SK-N-SH (cell line): Measurements from ENCODE around the gene ARHGEF4. TPM values are rescaled to one million over a fixed set of nuclear protein-coding genes. Genes with fewer than 3 reads are reported as not detected.

Experiments
- CTCF ChIA-PET: fragments of 300-600, 350-600 bp; formaldehyde crosslinking; extraction: SDS; loops from one replicate; lab custom pipeline; 2021; lab: Yijun Ruan, JAX
- POLR2A ChIA-PET: fragments of 350-600 bp; sonication (Branson Sonifier 250); formaldehyde crosslinking; extraction: SDS; loops from one replicate; lab custom pipeline; 2020; ENCODE audit warnings: antibody characterized with exemption, inconsistent platforms; lab: Yijun Ruan, JAX
- DNase-seq: peaks from one replicate; pipeline ENCODE4 v3.0.0; 2012
- H2AFZ ChIP-seq: fragments of 200-600 bp; sonication (generic); 2 replicates; pipeline ENCODE4 v1.8.1; 2016; ENCODE audit warnings: antibody characterized with exemption, mild to moderate bottlenecking, low read depth
- H3F3A ChIP-seq: fragments of 200-600 bp; sonication (generic); replicated peaks from 2 replicates; pipeline ENCODE3; 2016; ENCODE audit warnings: antibody characterized with exemption, mild to moderate bottlenecking; ENCODE audit not compliant: insufficient read depth
- H3K27ac ChIP-seq, 2 experiments: fragments of 200-500 bp in 1 of 2; fragments of 200-600 bp in 1 of 2; sonication (Bioruptor generic) in 1 of 2; sonication (generic), shearing (Covaris generic) in 1 of 2; 2 replicates each; pipeline versions ENCODE4 v1.5.1 to v1.6.1; 2014 to 2016; ENCODE audit warnings: low read depth in 2 of 2, inconsistent platforms in 1 of 2, low read length in 1 of 2, mild to moderate bottlenecking in 1 of 2, mixed read lengths in 1 of 2
- H3K27me3 ChIP-seq: fragments of 200-600 bp; sonication (generic), shearing (Covaris generic); 2 replicates; pipeline ENCODE4 v1.6.1; 2016; ENCODE audit warnings: mixed run types; ENCODE audit not compliant: insufficient read depth
- H3K36me3 ChIP-seq, 2 experiments: fragments of 200-500 bp in 1 of 2; fragments of 200-600 bp in 1 of 2; sonication (Bioruptor generic) in 1 of 2; sonication (generic) in 1 of 2; replicated peaks in 1 of 2; 2 replicates each; pipeline versions ENCODE3 to v1.5.1; 2014 to 2016; ENCODE audit warnings: low read length in 1 of 2, mild to moderate bottlenecking in 1 of 2; ENCODE audit not compliant: insufficient read depth in 2 of 2, control insufficient read depth in 1 of 2
- H3K4me1 ChIP-seq, 2 experiments: fragments of 200-500 bp in 1 of 2; fragments of 200-600 bp in 1 of 2; sonication (Bioruptor generic) in 1 of 2; sonication (generic), shearing (Covaris generic) in 1 of 2; 2 replicates each; pipeline versions ENCODE4 v1.5.1 to v1.6.1; 2014 to 2016; ENCODE audit warnings: low read depth in 1 of 2, low read length in 1 of 2, mixed run types in 1 of 2; ENCODE audit not compliant: insufficient read depth in 2 of 2, control insufficient read depth in 1 of 2
- H3K4me2 ChIP-seq: fragments of 200-600 bp; sonication (generic), shearing (Covaris generic); 2 replicates; pipeline ENCODE4 v1.6.1; 2017; ENCODE audit warnings: mixed run types
- H3K4me3 ChIP-seq, 2 experiments: fragments of 200-500 bp in 1 of 2; fragments of 200-600 bp in 1 of 2; sonication (Bioruptor generic) in 1 of 2; sonication (generic), shearing (Covaris generic) in 1 of 2; 2 replicates each; pipeline versions ENCODE4 v1.5.1 to v1.8.1; 2014 to 2016; ENCODE audit warnings: low read depth in 2 of 2, inconsistent platforms in 1 of 2, low read length in 1 of 2, mild to moderate bottlenecking in 1 of 2, mixed read lengths in 1 of 2, moderate library complexity in 1 of 2
- H3K79me2 ChIP-seq: fragments of 200-600 bp; sonication (generic); 2 replicates; pipeline ENCODE4 v1.8.1; 2017; ENCODE audit warnings: mild to moderate bottlenecking; ENCODE audit not compliant: insufficient read depth
- H3K9ac ChIP-seq: fragments of 200-600 bp; sonication (generic); 2 replicates; pipeline ENCODE4 v1.6.1; 2017; ENCODE audit warnings: mixed run types
- H3K9me2 ChIP-seq: fragments of 200-600 bp; sonication (generic); 2 replicates; pipeline ENCODE4 v1.6.1; 2017; ENCODE audit warnings: mixed run types
- H3K9me3 ChIP-seq: fragments of 200-600 bp; sonication (generic); 2 replicates; pipeline ENCODE4 v1.6.1; 2017; ENCODE audit warnings: mixed run types, mild to moderate bottlenecking, moderate library complexity
- H4K20me1 ChIP-seq: fragments of 200-600 bp; sonication (generic); 2 replicates; pipeline ENCODE4 v1.6.1; 2017; ENCODE audit warnings: mild to moderate bottlenecking, mixed run types; ENCODE audit not compliant: insufficient read depth
- CHD2 ChIP-seq: fragments of 150-350 bp; IDR thresholded peaks from 2 replicates; pipeline ENCODE4 v1.6.1; 2018; ENCODE audit warnings: low read length; ENCODE audit not compliant: partially characterized antibody
- FOSL2 ChIP-seq: IDR thresholded peaks from 2 replicates; pipeline ENCODE4 v1.4.0; 2012; ENCODE audit warnings: low read depth, mild to moderate bottlenecking, moderate library complexity, borderline replicate concordance
- FOXM1 ChIP-seq: IDR thresholded peaks from 2 replicates; pipeline ENCODE4 v1.4.0; 2012; ENCODE audit warnings: low read depth, mild to moderate bottlenecking
- GATA2 ChIP-seq: sonication (generic); formaldehyde crosslinking; IDR thresholded peaks from 2 replicates; pipeline ENCODE4 v1.5.0; 2020; ENCODE audit warnings: mild to moderate bottlenecking, missing genetic modification reagents
- NFIC ChIP-seq: IDR thresholded peaks from 2 replicates; pipeline ENCODE4 v1.4.0; 2012; ENCODE audit warnings: borderline replicate concordance
- NRF1 ChIP-seq: IDR thresholded peaks from 2 replicates; pipeline ENCODE4 v1.6.1; 2012; ENCODE audit warnings: low read depth, mild to moderate bottlenecking, low read length
- RAD21 ChIP-seq: IDR thresholded peaks from 2 replicates; pipeline ENCODE4 v1.6.1; 2012; ENCODE audit warnings: mild to moderate bottlenecking, low read length
- RCOR1 ChIP-seq: fragments of 150-350 bp; IDR thresholded peaks from 2 replicates; pipeline ENCODE4 v1.6.1; 2017; ENCODE audit warnings: antibody characterized with exemption, low read length
- RXRA ChIP-seq: IDR thresholded peaks from 2 replicates; pipeline ENCODE4 v1.4.0; 2012; ENCODE audit warnings: low read depth, mild to moderate bottlenecking, borderline replicate concordance
- SMC3 ChIP-seq: IDR thresholded peaks from 2 replicates; pipeline ENCODE4 v1.6.1; 2012; ENCODE audit warnings: low read depth, low read length, improper control_type of control experiment
- TCF12 ChIP-seq: IDR thresholded peaks from 2 replicates; pipeline ENCODE4 v1.4.0; 2012
- TEAD4 ChIP-seq: IDR thresholded peaks from 2 replicates; pipeline ENCODE4 v1.4.0; 2012; ENCODE audit warnings: mild to moderate bottlenecking, borderline replicate concordance; ENCODE audit not compliant: insufficient read depth
- WGBS: methylation state at CpG from one replicate; pipeline ENCODE4 v1.1.6; 2017; ENCODE audit warnings: low lambda C conversion rate; 5-methylcytosine and 5-hydroxymethylcytosine counted together
- polyA plus RNA-seq, 3 experiments: library from polyadenylated mRNA; depleted of rRNA; stranded (reverse); fragments of >200 nt; gene quantifications; 2 replicates each; pipeline ENCODE4 v1.2.3, GENCODE V29; 2012
- TF ChIP-seq, protein P1 (sequence below): IDR thresholded peaks from 2 replicates; pipeline ENCODE4 v1.6.1; 2012; ENCODE audit warnings: mild to moderate bottlenecking, low read depth, low read length, moderate library complexity
- TF ChIP-seq, protein P2 (sequence below): IDR thresholded peaks from 2 replicates; pipeline ENCODE4 v1.4.0; 2012; ENCODE audit warnings: low read depth
- TF ChIP-seq, protein P3 (sequence below): IDR thresholded peaks from 2 replicates; pipeline ENCODE4 v1.4.0; 2012; ENCODE audit warnings: low read depth, borderline replicate concordance

Gene ARHGEF4
- polyA plus RNA-seq, 1 of the 3 experiments (the other 2 are of a cell fraction): 2.3 TPM

DNA sequence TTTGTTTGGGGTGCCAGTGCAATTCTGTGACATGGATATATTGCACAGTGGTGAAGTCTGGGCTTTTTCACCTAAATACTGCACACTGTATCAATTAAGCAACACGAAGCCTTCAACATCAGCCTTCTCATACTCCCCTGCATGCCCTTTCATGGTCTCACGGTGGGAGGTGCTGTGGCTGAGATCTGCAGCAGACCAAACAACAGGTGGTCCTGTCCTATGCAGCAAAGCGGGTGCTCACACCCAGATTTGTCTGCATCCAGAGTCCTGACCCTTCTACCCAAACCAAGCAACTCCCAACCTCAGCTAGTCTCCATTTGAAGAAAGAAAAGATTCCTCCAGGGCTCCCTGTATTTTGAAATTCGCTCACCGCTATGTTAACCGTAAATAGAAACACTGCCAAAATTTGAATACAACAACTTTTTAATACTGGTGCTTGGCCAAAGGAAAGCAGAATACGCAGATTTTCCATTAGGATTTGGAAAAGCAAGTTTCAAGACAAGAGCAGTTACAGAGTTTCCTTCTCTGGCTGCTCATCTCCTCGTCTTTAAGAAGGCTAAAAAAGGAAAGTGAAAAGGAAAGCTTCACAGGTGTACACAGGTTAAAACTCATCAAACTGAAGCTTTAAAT, 221.6 kb downstream of the ARHGEF4 start:
- 97% methylated on average over 8 of the region's 8 CpGs for WGBS
- H3K4me2 ChIP-seq: no peak overlapping the region
- H3K36me3 ChIP-seq: peaks cover 39 to 42% of the 10 kb centered on the region in 2 experiments
- H3K27ac ChIP-seq: no peak overlapping the region
- peaks cover 88% of the 10 kb centered on the region for H4K20me1 ChIP-seq
- no peaks in the 10 kb centered on the region for H3K9me2 ChIP-seq
- no peak overlapping the region for H3K4me3 ChIP-seq
- peaks cover 7% of the 10 kb centered on the region for H3F3A ChIP-seq
- H3K9ac ChIP-seq: no peak overlapping the region
- H3K27me3 ChIP-seq: no peaks in the 10 kb centered on the region
- H3K9me3 ChIP-seq: no peaks in the 10 kb centered on the region
- peaks cover 11 to 12% of the 10 kb centered on the region in 2 experiments; a peak in 2 of 4 replicates for H3K4me1 ChIP-seq
- no peak for DNase-seq
- TF ChIP-seq, protein P1, sequence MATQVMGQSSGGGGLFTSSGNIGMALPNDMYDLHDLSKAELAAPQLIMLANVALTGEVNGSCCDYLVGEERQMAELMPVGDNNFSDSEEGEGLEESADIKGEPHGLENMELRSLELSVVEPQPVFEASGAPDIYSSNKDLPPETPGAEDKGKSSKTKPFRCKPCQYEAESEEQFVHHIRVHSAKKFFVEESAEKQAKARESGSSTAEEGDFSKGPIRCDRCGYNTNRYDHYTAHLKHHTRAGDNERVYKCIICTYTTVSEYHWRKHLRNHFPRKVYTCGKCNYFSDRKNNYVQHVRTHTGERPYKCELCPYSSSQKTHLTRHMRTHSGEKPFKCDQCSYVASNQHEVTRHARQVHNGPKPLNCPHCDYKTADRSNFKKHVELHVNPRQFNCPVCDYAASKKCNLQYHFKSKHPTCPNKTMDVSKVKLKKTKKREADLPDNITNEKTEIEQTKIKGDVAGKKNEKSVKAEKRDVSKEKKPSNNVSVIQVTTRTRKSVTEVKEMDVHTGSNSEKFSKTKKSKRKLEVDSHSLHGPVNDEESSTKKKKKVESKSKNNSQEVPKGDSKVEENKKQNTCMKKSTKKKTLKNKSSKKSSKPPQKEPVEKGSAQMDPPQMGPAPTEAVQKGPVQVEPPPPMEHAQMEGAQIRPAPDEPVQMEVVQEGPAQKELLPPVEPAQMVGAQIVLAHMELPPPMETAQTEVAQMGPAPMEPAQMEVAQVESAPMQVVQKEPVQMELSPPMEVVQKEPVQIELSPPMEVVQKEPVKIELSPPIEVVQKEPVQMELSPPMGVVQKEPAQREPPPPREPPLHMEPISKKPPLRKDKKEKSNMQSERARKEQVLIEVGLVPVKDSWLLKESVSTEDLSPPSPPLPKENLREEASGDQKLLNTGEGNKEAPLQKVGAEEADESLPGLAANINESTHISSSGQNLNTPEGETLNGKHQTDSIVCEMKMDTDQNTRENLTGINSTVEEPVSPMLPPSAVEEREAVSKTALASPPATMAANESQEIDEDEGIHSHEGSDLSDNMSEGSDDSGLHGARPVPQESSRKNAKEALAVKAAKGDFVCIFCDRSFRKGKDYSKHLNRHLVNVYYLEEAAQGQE: no peak
- H3K79me2 ChIP-seq: peaks cover 97% of the 10 kb centered on the region
- POLR2A ChIA-PET: no interaction called here
- H2AFZ ChIP-seq: no peak overlapping the region
- CTCF ChIA-PET: no interaction called here

DNA sequence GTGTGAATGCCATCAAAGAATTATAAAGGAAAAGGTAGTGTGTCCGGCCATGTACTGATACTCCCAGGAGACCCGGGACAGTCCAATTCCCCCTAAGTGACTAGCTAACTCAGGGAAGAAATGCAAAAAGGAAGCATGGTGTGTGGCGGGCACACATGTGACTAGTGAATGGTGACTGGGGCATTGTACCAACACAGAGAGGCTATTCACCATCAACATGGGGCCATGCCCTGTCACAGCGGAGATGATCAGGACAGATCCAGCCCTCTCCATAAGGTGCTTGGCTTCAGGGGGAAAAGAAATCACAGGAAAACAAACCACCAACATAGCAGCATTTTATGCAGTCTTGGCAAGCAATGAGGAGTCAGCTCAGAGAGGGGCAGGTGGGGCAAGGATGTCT, 222.2 kb downstream of the ARHGEF4 start:
- CTCF ChIA-PET: interaction anchor here (1.2 kb wide), 1 partner anchor 262 kb away, joined by 3 read pairs; no protein-coding TSS in a partner anchor
- 91% methylated on average over 4 of the region's 4 CpGs for whole genome bisulfite sequencing
- peaks cover 85% of the 10 kb centered on the region for H4K20me1 ChIP-seq
- TF ChIP-seq RCOR1 (no peak), CHD2 (no peak), FOXM1 (no peak), GATA2 (CRISPR knock-in tag) (no peak), RAD21 (no peak), FOSL2 (no peak), NFIC (no peak), TCF12 (no peak), RXRA (no peak), TEAD4 (no peak), SMC3 (no peak), NRF1 (no peak)
- TF ChIP-seq, protein P2, sequence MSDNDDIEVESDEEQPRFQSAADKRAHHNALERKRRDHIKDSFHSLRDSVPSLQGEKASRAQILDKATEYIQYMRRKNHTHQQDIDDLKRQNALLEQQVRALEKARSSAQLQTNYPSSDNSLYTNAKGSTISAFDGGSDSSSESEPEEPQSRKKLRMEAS: no peak
- TF ChIP-seq, protein P3, sequence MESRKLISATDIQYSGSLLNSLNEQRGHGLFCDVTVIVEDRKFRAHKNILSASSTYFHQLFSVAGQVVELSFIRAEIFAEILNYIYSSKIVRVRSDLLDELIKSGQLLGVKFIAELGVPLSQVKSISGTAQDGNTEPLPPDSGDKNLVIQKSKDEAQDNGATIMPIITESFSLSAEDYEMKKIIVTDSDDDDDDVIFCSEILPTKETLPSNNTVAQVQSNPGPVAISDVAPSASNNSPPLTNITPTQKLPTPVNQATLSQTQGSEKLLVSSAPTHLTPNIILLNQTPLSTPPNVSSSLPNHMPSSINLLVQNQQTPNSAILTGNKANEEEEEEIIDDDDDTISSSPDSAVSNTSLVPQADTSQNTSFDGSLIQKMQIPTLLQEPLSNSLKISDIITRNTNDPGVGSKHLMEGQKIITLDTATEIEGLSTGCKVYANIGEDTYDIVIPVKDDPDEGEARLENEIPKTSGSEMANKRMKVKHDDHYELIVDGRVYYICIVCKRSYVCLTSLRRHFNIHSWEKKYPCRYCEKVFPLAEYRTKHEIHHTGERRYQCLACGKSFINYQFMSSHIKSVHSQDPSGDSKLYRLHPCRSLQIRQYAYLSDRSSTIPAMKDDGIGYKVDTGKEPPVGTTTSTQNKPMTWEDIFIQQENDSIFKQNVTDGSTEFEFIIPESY: no peak
- TF ChIP-seq, protein P1: no peak

More for the DNA sequence above, 222.2 kb downstream of the ARHGEF4 start:
- POLR2A ChIA-PET: no interaction called here
- H3K4me2 ChIP-seq: no peak overlapping the region
- H3K79me2 ChIP-seq: peaks cover 97% of the 10 kb centered on the region
- H3F3A ChIP-seq: peaks cover 7% of the 10 kb centered on the region
- no peaks in the 10 kb centered on the region for H3K9me3 ChIP-seq
- no peak overlapping the region for H3K4me3 ChIP-seq
- no peaks in the 10 kb centered on the region for H3K27me3 ChIP-seq
- H2AFZ ChIP-seq: no peak overlapping the region
- H3K27ac ChIP-seq: no peak overlapping the region
- H3K9ac ChIP-seq: no peak overlapping the region
- no peak for DNase-seq
- H3K4me1 ChIP-seq: peaks cover 11 to 15% of the 10 kb centered on the region in 2 experiments; a peak in 2 of 4 replicates
- no peaks in the 10 kb centered on the region for H3K9me2 ChIP-seq
- peaks cover 41 to 42% of the 10 kb centered on the region in 2 experiments for H3K36me3 ChIP-seq
